DOHH2 (cell line): ENCODE results near the gene GRAMD2B.
"Not testable (repeated sequence)": the region's sequence is repeated elsewhere in the genome, so short reads cannot be mapped to it uniquely, and the experiment has no call there.

Source experiments
- H3F3A ChIP-seq: fragments of 200-600 bp; sonication (generic), shearing (Covaris generic); 2 replicates; pipeline ENCODE4 v1.6.0; 2016; ENCODE audit warnings: antibody characterized with exemption, mild to moderate bottlenecking; ENCODE audit not compliant: control insufficient read depth, insufficient read depth
- H3K27ac ChIP-seq: fragments of 200-600 bp; sonication (generic); 2 replicates; pipeline ENCODE4 v1.5.1; 2014; ENCODE audit warnings: low read depth, mild to moderate bottlenecking, low read length, moderate library complexity
- H3K27me3 ChIP-seq: fragments of 200-600 bp; sonication (generic); 2 replicates; pipeline ENCODE4 v1.6.1; 2014; ENCODE audit warnings: mild to moderate bottlenecking, low read length, mixed read lengths; ENCODE audit not compliant: control insufficient read depth
- H3K36me3 ChIP-seq: fragments of 200-600 bp; sonication (generic); 2 replicates; pipeline ENCODE4 v1.6.1; 2014; ENCODE audit warnings: mild to moderate bottlenecking, low read length, moderate library complexity, mixed read lengths; ENCODE audit not compliant: control insufficient read depth
- H3K4me1 ChIP-seq: fragments of 200-600 bp; sonication (generic); 2 replicates; pipeline ENCODE4 v1.6.1; 2014; ENCODE audit warnings: mild to moderate bottlenecking, low read length, mixed read lengths; ENCODE audit not compliant: control insufficient read depth
- H3K4me2 ChIP-seq: fragments of 200-600 bp; sonication (generic); 2 replicates; pipeline ENCODE4 v1.6.0; 2014; ENCODE audit warnings: mild to moderate bottlenecking, low read length, moderate library complexity
- H3K4me3 ChIP-seq: fragments of 200-600 bp; sonication (generic); 2 replicates; pipeline ENCODE4 v1.5.1; 2014; ENCODE audit warnings: mild to moderate bottlenecking, low read length, mixed read lengths
- H3K79me2 ChIP-seq: fragments of 200-600 bp; sonication (generic); 2 replicates; pipeline ENCODE4 v1.6.1; 2014; ENCODE audit warnings: mild to moderate bottlenecking, low read length, mixed read lengths; ENCODE audit not compliant: control insufficient read depth
- H3K9me2 ChIP-seq: fragments of 200-600 bp; sonication (generic); replicated peaks from 2 replicates; pipeline ENCODE4 v1.6.1; 2014; ENCODE audit warnings: mild to moderate bottlenecking, low read length, mixed read lengths; ENCODE audit not compliant: control insufficient read depth
- H3K9me3 ChIP-seq: fragments of 200-600 bp; sonication (generic); 2 replicates; pipeline ENCODE4 v1.6.1; 2014; ENCODE audit warnings: antibody characterized with exemption, low read length, mixed read lengths; ENCODE audit not compliant: control insufficient read depth, insufficient read depth
- H4K20me1 ChIP-seq: fragments of 200-600 bp; sonication (generic); 2 replicates; pipeline ENCODE4 v1.6.0; 2014; ENCODE audit warnings: low read depth, mild to moderate bottlenecking, antibody characterized with exemption, low read length, moderate library complexity; ENCODE audit not compliant: control insufficient read depth, insufficient read depth
- EZH2phosphoT487 ChIP-seq: fragments of 200-600 bp; sonication (generic); IDR thresholded peaks from 2 replicates; pipeline ENCODE4 v1.6.1; 2017; ENCODE audit warnings: borderline replicate concordance, mild to moderate bottlenecking, antibody characterized with exemption, low read length, moderate library complexity, mixed read lengths
- TF ChIP-seq, protein P1 (sequence below): fragments of 200-600 bp; sonication (generic); IDR thresholded peaks from one replicate; pipeline ENCODE4 v1.5.1; 2014; ENCODE audit warnings: antibody characterized with exemption, mild to moderate bottlenecking, low read depth, low read length; ENCODE audit not compliant: poor library complexity, severe bottlenecking

GRAMD2B gene

DNA sequence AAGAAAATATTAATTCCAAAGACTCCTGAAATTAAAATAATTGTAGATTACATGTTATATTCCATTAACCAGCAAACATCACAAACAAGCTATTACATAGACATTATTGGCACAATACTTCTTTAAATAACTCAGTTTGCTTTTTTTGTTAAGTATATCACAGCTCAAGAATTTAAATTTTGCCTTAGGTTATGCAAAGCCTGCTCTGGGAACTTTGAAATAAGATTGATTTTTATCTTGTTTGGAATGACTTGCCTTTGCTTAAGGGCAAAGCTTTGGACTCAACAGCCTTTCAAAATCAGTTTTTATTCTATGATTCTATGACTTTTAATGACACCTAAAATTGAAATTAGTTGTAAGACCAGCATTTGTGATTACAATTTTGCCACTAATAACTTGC is 93.6 kb downstream of the GRAMD2B start:
- H3K4me1 ChIP-seq = no peaks in the 10 kb centered on the region
- H3K36me3 ChIP-seq = no peaks in the 10 kb centered on the region
- no peak overlapping the region for H3K27ac ChIP-seq
- H3K9me2 ChIP-seq = no peaks in the 10 kb centered on the region
- no peaks in the 10 kb centered on the region for H4K20me1 ChIP-seq
- TF ChIP-seq, protein P1, sequence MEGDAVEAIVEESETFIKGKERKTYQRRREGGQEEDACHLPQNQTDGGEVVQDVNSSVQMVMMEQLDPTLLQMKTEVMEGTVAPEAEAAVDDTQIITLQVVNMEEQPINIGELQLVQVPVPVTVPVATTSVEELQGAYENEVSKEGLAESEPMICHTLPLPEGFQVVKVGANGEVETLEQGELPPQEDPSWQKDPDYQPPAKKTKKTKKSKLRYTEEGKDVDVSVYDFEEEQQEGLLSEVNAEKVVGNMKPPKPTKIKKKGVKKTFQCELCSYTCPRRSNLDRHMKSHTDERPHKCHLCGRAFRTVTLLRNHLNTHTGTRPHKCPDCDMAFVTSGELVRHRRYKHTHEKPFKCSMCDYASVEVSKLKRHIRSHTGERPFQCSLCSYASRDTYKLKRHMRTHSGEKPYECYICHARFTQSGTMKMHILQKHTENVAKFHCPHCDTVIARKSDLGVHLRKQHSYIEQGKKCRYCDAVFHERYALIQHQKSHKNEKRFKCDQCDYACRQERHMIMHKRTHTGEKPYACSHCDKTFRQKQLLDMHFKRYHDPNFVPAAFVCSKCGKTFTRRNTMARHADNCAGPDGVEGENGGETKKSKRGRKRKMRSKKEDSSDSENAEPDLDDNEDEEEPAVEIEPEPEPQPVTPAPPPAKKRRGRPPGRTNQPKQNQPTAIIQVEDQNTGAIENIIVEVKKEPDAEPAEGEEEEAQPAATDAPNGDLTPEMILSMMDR = no peak
- no peak for TF ChIP-seq EZH2phosphoT487
- H3K9me3 ChIP-seq = no peaks in the 10 kb centered on the region
- no peaks in the 10 kb centered on the region for H3K79me2 ChIP-seq
- no peaks in the 10 kb centered on the region for H3K27me3 ChIP-seq
- H3K4me2 ChIP-seq = no peak overlapping the region
- H3F3A ChIP-seq = no peaks in the 10 kb centered on the region
- H3K4me3 ChIP-seq = no peak overlapping the region

DNA sequence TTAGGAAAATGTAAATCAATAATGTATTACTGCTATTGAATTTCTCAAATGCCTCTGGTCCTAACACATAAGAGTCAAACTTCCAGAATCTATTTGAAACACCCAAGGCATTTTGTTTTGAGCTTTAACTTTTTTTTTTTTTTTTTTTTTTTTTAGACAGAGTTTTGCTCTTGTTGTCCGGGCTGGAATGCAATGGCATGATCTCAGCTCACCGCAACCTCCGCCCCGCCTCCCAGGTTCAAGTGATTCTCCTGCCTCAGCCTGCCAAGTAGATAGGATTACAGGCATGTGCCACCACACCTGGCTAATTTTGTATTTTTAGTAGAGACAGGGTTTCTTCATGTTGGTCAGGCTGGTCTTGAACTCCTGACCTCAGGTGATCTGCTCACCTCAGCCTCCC is 96.0 kb downstream of the GRAMD2B start:
- H3K27me3 ChIP-seq, H3K79me2 ChIP-seq, H3F3A ChIP-seq, H3K9me3 ChIP-seq, H3K4me3 ChIP-seq, H3K4me2 ChIP-seq, H3K27ac ChIP-seq, H3K9me2 ChIP-seq, H4K20me1 ChIP-seq, H3K36me3 ChIP-seq, H3K4me1 ChIP-seq: not testable (repeated sequence)

DNA sequence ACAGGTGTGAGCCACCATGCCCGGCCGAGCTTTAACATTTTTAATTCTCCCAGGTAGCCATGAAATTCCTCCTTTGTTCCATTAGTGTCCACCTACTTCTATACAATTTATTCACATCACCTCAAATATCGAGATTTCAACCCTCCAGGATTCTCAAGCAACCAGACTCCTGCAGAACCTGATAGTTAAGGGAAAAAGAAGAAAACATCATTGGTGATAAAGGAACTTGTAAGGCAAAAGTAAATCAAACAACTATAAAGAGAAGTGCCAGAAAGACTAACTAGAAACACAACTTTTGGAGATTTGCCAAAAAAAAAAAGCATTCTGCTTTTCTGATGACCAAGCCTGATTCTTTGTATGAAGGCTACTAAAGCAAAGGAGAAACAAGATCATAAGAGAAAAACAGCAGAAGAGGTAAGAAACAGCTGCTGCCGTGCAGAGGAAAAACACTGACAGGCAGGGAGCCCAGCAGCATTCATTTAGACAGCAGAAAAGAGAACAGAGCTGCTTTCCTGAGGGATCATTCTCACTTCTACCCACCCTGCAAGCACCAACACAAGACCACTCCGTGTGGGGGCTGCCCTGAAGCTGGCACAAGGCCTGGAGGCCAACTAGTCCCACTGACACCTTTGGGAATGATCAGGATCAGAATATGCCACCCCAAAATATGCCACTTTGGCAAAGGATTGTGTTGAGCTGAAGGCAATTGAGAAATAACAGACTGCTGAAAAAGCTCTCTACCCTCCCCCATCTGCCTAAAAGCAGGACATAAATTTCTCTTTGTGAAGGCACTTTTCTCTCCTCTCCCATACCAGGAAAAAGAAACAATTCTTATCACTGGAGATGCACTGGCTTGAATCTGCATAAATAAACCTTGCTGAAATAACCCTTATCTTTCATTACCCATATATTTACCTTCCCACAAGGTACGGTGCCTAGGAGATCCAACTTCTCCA is 96.7 kb downstream of the GRAMD2B start:
- no peaks in the 10 kb centered on the region for H3K9me3 ChIP-seq
- no peaks in the 10 kb centered on the region for H4K20me1 ChIP-seq
- no peaks in the 10 kb centered on the region for H3F3A ChIP-seq
- no peaks in the 10 kb centered on the region for H3K4me1 ChIP-seq
- no peaks in the 10 kb centered on the region for H3K27me3 ChIP-seq
- H3K79me2 ChIP-seq = no peaks in the 10 kb centered on the region
- TF ChIP-seq EZH2phosphoT487 = no peak
- TF ChIP-seq, protein P1 = no peak
- no peaks in the 10 kb centered on the region for H3K9me2 ChIP-seq
- no peak overlapping the region for H3K4me3 ChIP-seq
- no peaks in the 10 kb centered on the region for H3K36me3 ChIP-seq
- no peak overlapping the region for H3K4me2 ChIP-seq
- no peak overlapping the region for H3K27ac ChIP-seq

DNA sequence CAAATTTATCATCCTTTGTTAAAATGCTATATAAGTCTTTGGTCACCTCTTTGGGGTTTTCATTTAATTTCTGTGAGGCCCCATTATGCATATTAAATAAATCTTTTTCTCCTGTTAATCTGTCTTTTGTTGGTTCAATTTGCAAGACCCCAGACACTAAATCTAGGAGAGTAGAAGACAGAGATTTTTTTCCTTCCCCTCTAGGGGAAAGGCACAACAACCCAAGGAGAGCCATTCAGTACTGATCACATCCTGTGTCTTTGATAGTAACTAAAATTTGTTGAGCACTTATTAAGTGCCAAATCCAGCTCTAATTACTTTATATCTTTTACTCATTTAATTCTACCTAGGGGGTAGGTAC is 97.4 kb downstream of the GRAMD2B start:
- no peaks in the 10 kb centered on the region for H3F3A ChIP-seq
- H4K20me1 ChIP-seq = no peaks in the 10 kb centered on the region
- no peak overlapping the region for H3K4me3 ChIP-seq
- H3K27me3 ChIP-seq = no peaks in the 10 kb centered on the region
- H3K9me3 ChIP-seq = no peaks in the 10 kb centered on the region
- no peak overlapping the region for H3K27ac ChIP-seq
- no peaks in the 10 kb centered on the region for H3K79me2 ChIP-seq
- H3K4me1 ChIP-seq = no peaks in the 10 kb centered on the region
- H3K9me2 ChIP-seq = no peaks in the 10 kb centered on the region
- H3K36me3 ChIP-seq = no peaks in the 10 kb centered on the region
- TF ChIP-seq EZH2phosphoT487 = no peak
- TF ChIP-seq, protein P1 = no peak
- no peak overlapping the region for H3K4me2 ChIP-seq
